GM18873 (cell line): Measurements from ENCODE around the gene CSRP1.
"Not testable (repeated sequence)": the region's sequence is repeated elsewhere in the genome, so short reads cannot be mapped to it uniquely, and the experiment has no call there.

Source experiments
- ATAC-seq: cut with Tn5 transposase; IDR thresholded peaks from one replicate; pipeline ENCODE4 v1.9.1; 2021; ENCODE audit warnings: mild to moderate bottlenecking, moderate library complexity, moderate number of reproducible peaks; ENCODE audit not compliant: unreplicated experiment, low FRiP score

Gene CSRP1

DNA sequence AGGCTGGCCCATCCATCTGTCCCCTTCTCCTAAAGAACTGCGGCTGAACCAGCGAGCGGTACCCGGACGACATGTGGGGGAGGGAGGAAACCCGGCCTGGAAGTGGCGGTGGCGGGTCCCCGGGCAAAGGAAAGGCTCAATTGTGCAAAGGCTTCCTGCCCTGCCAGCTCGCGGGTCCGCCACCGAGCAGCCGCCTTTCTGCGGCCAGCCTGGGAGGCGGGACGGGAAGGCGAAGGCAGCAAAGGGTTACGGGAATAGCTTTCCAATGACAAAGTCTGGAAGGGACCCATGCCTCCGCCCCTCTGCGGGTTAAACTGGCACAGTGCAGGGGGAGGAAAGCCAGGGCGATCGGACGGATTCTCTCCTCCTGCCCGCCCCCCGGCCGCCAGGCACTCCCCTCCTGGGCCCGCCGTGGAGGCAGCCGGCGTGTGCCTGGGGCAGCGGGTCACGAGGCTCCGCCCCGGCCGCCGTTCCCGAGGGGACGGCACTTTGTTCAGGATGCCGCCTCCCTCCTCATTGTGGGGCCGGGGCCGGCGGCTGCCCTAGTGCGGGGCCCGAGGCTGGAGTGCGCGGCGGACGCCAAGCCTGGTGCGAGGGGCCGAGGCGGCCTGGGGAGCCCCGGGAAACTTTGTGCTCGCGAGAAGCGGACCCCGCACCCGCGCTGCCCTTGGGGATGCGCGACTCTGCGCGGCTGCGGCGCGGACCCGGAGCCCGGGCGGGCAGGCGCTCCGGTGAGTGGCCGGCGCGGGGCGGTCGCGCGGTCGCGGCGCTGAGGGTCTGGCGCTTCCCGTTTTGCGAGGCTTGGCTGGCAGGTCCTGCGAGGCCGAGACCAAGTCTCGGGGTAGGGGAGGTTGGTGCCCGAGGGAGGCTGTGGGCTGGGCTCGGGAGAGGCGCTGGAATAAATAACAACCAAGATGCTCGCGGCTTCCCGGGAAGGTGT lies 32.0 kb upstream of the CSRP1 start, which contains the start of gene NAV1:
Gene NAV1 (plus strand): TSS at position 516 of the 940 bp plus-strand sequence. CDS start 83,758 bp downstream, outside the sequence.
- no peak for ATAC-seq

- no peak for ATAC-seq
Observed at GRCh38 chr1:201537891-201538611, 31.1 kb upstream of the CSRP1 start.

GRCh38 chr1:201537467-201537866 lies 30.5 kb upstream of the CSRP1 start:
- no peak for ATAC-seq

DNA sequence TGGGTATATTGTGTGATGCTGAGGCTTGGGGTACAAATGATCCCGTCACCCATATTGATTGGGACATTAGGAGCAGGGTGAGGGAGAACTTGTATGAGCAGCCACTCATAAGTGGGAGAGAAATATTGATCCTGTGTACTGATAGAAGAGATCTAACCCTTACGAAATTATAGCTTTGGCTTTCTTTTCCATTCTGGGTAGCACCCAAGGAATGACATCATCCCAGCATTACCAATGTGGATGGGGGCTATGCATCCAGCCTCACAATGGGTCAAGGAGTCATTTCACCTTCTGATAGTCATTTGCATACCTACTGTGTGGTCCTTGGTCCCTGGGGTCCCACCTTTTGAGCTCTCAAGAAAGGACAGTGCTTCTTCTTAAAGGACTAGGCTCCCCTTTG lies 30.1 kb upstream of the CSRP1 start:
- ATAC-seq, result no peak

- no peak for ATAC-seq
Observed at GRCh38 chr1:201536558-201536957, 29.6 kb upstream of the CSRP1 start.

- ATAC-seq, result no peak
Observed at GRCh38 chr1:201535919-201536245, 29.0 kb upstream of the CSRP1 start.

- no peak for ATAC-seq
Observed at GRCh38 chr1:201535046-201535918, 28.4 kb upstream of the CSRP1 start.

DNA sequence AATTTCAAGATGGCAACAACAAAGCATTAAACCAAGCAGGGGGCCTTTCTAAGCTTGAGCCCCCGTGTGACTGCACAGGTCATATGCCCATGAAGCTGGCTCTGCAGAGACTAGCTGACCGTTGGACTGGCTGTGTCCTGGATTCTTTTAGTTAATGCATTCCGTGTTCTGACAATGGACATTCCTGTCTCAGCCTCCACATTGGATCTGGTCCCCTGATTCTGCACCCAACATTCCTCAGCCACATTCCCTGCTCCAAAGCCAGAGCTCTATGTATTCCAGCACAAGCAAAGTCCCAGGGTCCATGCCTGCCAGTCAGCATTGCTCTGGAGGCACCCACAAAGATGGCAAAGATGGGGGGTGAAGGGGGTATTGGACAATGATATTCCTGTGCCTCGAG lies 26.9 kb upstream of the CSRP1 start:
- ATAC-seq, result no peak

- no peak for ATAC-seq
Observed at GRCh38 chr1:201531551-201532425, 24.9 kb upstream of the CSRP1 start.

- ATAC-seq, result no peak
Observed at GRCh38 chr1:201530741-201531531, 24.0 kb upstream of the CSRP1 start.

- no peak for ATAC-seq
Observed at GRCh38 chr1:201528631-201529252, 21.8 kb upstream of the CSRP1 start.

GRCh38 chr1:201527879-201528278 lies 21.0 kb upstream of the CSRP1 start:
- ATAC-seq, result no peak

- no peak for ATAC-seq
Observed at GRCh38 chr1:201525193-201525778, 18.4 kb upstream of the CSRP1 start.

- not testable (repeated sequence) for ATAC-seq
Observed at GRCh38 chr1:201520046-201520575, 13.2 kb upstream of the CSRP1 start.

- ATAC-seq, result no peak
Observed at GRCh38 chr1:201518071-201518470, 11.1 kb upstream of the CSRP1 start.

- no peak for ATAC-seq
Observed at GRCh38 chr1:201517631-201518030, 10.7 kb upstream of the CSRP1 start.

GRCh38 chr1:201516511-201517127 lies 9.7 kb upstream of the CSRP1 start:
- no peak for ATAC-seq
